NB4 (cell line): ENCODE measurements around the gene ARHGEF25.

Experiments used
- TF ChIP-seq, protein P1 (sequence below): IDR thresholded peaks from one replicate; pipeline ENCODE4 v1.5.1; 2012; ENCODE audit warnings: low read depth, low read length
- TF ChIP-seq, protein P2 (sequence below): IDR thresholded peaks from 2 replicates; pipeline ENCODE4 v1.6.1; 2011; ENCODE audit warnings: low read depth, low read length

DNA sequence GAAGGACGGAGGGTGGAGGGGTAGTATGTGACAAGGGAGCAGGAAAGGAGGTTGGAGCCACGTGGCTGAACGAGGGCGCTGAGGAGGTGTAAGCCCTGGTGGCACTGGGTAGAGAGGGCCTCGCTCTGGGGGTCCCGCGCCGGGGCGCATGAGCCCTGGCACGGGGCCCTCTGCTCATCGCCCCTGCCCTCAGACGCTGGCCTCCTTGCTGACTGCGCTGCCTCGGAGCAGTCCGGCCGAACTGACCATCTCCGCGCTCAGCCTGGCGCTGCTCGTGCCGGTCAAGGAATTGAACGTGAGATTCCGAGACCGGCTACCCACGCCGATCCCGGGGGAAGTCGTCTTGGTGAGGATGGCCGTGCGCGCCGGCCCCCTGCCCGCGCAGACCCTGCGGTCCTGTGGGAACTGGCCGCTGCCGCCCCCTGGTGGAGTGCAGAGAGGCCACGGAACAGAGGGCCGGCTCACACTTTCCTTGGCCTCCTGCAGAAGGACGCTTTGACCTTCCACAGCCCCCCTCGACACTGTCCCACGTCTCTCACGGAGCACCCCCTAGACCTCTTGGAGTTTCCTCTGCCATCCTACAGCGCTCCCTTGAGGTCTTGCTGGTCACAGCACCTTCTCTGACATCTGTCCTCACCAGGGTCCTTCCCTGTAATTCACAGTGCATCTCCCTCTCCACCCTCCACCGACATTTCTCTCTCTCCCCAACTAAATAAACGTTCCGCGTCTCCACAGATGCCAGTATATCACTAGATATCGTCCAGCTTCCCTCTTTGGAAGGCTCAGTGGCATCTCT lies 10.5 kb downstream of the ARHGEF25 start:
- TF ChIP-seq, protein P1, sequence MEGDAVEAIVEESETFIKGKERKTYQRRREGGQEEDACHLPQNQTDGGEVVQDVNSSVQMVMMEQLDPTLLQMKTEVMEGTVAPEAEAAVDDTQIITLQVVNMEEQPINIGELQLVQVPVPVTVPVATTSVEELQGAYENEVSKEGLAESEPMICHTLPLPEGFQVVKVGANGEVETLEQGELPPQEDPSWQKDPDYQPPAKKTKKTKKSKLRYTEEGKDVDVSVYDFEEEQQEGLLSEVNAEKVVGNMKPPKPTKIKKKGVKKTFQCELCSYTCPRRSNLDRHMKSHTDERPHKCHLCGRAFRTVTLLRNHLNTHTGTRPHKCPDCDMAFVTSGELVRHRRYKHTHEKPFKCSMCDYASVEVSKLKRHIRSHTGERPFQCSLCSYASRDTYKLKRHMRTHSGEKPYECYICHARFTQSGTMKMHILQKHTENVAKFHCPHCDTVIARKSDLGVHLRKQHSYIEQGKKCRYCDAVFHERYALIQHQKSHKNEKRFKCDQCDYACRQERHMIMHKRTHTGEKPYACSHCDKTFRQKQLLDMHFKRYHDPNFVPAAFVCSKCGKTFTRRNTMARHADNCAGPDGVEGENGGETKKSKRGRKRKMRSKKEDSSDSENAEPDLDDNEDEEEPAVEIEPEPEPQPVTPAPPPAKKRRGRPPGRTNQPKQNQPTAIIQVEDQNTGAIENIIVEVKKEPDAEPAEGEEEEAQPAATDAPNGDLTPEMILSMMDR, result peak; percentile 84
- TF ChIP-seq, protein P2, sequence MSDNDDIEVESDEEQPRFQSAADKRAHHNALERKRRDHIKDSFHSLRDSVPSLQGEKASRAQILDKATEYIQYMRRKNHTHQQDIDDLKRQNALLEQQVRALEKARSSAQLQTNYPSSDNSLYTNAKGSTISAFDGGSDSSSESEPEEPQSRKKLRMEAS, result no peak
